WTC11 (cell line): ENCODE results near the gene MYORG. TPM values are rescaled to one million over a fixed set of nuclear protein-coding genes. Genes with fewer than 3 reads are reported as not detected.

Experiments
- ATAC-seq: fragments of 200-7000 bp; cut with Tn5 transposase; 2 replicates; pipeline ENCODE4 v1.10.0; 2021; ENCODE audit warnings: mild to moderate bottlenecking, moderate library complexity
- CTCF ChIA-PET: fragments of 300-600 bp; sonication (Branson Sonifier 250); formaldehyde crosslinking; loops from one replicate; lab custom pipeline; 2021; ENCODE audit warnings: antibody characterized with exemption; lab: Charles Lee
- POLR2A ChIA-PET: fragments of 350-600 bp; sonication (Branson Sonifier 250); formaldehyde crosslinking; loops from one replicate; lab custom pipeline; 2021; ENCODE audit warnings: antibody characterized with exemption; lab: Charles Lee
- DNase-seq: peaks from one replicate; pipeline ENCODE4 v3.0.0; 2021; ENCODE audit warnings: low spot score
- H3K27ac Mint-ChIP-seq: 2 replicates; pipeline ENCODE4 v1.8.0; 2021; ENCODE audit warnings: mixed read lengths
- H3K27me3 Mint-ChIP-seq: 2 replicates; pipeline ENCODE4 v1.8.0; 2021; ENCODE audit warnings: low read depth, mild to moderate bottlenecking, moderate library complexity, mixed read lengths
- H3K36me3 Mint-ChIP-seq: 2 replicates; pipeline ENCODE4 v1.8.0; 2021; ENCODE audit warnings: mixed read lengths
- H3K4me1 Mint-ChIP-seq: 2 replicates; pipeline ENCODE4 v1.8.0; 2022; ENCODE audit warnings: mixed read lengths
- H3K4me3 Mint-ChIP-seq: 2 replicates; pipeline ENCODE4 v1.8.0; 2021; ENCODE audit warnings: mild to moderate bottlenecking, moderate library complexity, mixed read lengths
- H3K9me3 Mint-ChIP-seq: 2 replicates; pipeline ENCODE4 v1.8.0; 2021; ENCODE audit warnings: mixed read lengths
- CREM ChIP-seq: sonication (generic); formaldehyde crosslinking; IDR thresholded peaks from 2 replicates; pipeline ENCODE4 v1.8.1; 2022; ENCODE audit warnings: mild to moderate bottlenecking, missing genetic modification reagents, moderate library complexity
- EMX1 ChIP-seq: fragments of 250-450 bp; sonication (Bioruptor Pico); IDR thresholded peaks from 2 replicates; pipeline ENCODE4 v1.8.0; 2021; ENCODE audit warnings: mild to moderate bottlenecking
- ERG ChIP-seq: fragments of 250-450 bp; sonication (Bioruptor Pico); IDR thresholded peaks from 2 replicates; pipeline ENCODE4 v1.8.0; 2021; ENCODE audit warnings: mild to moderate bottlenecking
- FOXP1 ChIP-seq: sonication (generic); formaldehyde crosslinking; IDR thresholded peaks from 2 replicates; pipeline ENCODE4 v1.8.0; 2022; ENCODE audit warnings: missing genetic modification reagents, mild to moderate bottlenecking, moderate library complexity, borderline replicate concordance
- FOXP4 ChIP-seq: sonication (generic); formaldehyde crosslinking; IDR thresholded peaks from 2 replicates; pipeline ENCODE4 v1.8.0; 2022; ENCODE audit warnings: mild to moderate bottlenecking, missing genetic modification reagents
- IRF2 ChIP-seq: sonication (generic); formaldehyde crosslinking; IDR thresholded peaks from 2 replicates; pipeline ENCODE4 v1.8.0; 2022; ENCODE audit warnings: low read depth, missing genetic modification reagents, borderline replicate concordance
- JAZF1 ChIP-seq: fragments of 250-450 bp; sonication (Bioruptor Pico); IDR thresholded peaks from 2 replicates; pipeline ENCODE4 v1.9.0; 2021; ENCODE audit warnings: moderate library complexity, mild to moderate bottlenecking, inconsistent platforms
- JUN ChIP-seq: sonication (generic); formaldehyde crosslinking; IDR thresholded peaks from 2 replicates; pipeline ENCODE4 v1.8.0; 2023; ENCODE audit warnings: mild to moderate bottlenecking, missing genetic modification reagents
- NFATC4 ChIP-seq: fragments of 250-450 bp; sonication (Bioruptor Pico); IDR thresholded peaks from 2 replicates; pipeline ENCODE4 v1.9.0; 2021; ENCODE audit warnings: mild to moderate bottlenecking
- NFYB ChIP-seq: sonication (generic); formaldehyde crosslinking; conservative IDR thresholded peaks from 2 replicates; pipeline ENCODE4 v1.8.0; 2022; ENCODE audit warnings: low read depth, missing genetic modification reagents
- NR3C1 ChIP-seq: sonication (generic); formaldehyde crosslinking; conservative IDR thresholded peaks from 2 replicates; pipeline ENCODE4 v1.8.1; 2023; ENCODE audit warnings: low read depth, mild to moderate bottlenecking, missing genetic modification reagents
- PRRX2 ChIP-seq: fragments of 250-450 bp; sonication (Bioruptor Pico); IDR thresholded peaks from 2 replicates; pipeline ENCODE4 v1.8.0; 2021; ENCODE audit warnings: mild to moderate bottlenecking
- SMAD4 ChIP-seq: sonication (generic); formaldehyde crosslinking; IDR thresholded peaks from 2 replicates; pipeline ENCODE4 v1.8.0; 2022; ENCODE audit warnings: mild to moderate bottlenecking, missing genetic modification reagents
- TEAD4 ChIP-seq: sonication (generic); formaldehyde crosslinking; IDR thresholded peaks from 2 replicates; pipeline ENCODE4 v1.8.0; 2022; ENCODE audit warnings: mild to moderate bottlenecking, missing genetic modification reagents
- ZBTB43 ChIP-seq: sonication (generic); formaldehyde crosslinking; IDR thresholded peaks from 2 replicates; pipeline ENCODE4 v1.8.1; 2023; ENCODE audit warnings: mild to moderate bottlenecking, missing genetic modification reagents
- ZNF317 ChIP-seq: sonication (generic); formaldehyde crosslinking; IDR thresholded peaks from 2 replicates; pipeline ENCODE4 v1.8.1; 2023; ENCODE audit warnings: low read depth, mild to moderate bottlenecking, moderate library complexity, missing genetic modification reagents, borderline replicate concordance
- ZNF396 ChIP-seq: fragments of 250-450 bp; sonication (Bioruptor Pico); IDR thresholded peaks from 2 replicates; pipeline ENCODE4 v1.8.0; 2021; ENCODE audit warnings: mild to moderate bottlenecking, moderate library complexity, borderline replicate concordance
- ZSCAN18 ChIP-seq: fragments of 250-450 bp; sonication (Bioruptor Pico); IDR thresholded peaks from 2 replicates; pipeline ENCODE4 v2.1.2; 2022; ENCODE audit warnings: mild to moderate bottlenecking, moderate library complexity
- total RNA-seq: library from RNA; stranded (reverse); gene quantifications from 3 replicates; pipeline ENCODE4 v1.2.3, GENCODE V29; 2021

Gene MYORG
- total RNA-seq, 1 experiment from 2014 or later: 18.9 TPM

DNA sequence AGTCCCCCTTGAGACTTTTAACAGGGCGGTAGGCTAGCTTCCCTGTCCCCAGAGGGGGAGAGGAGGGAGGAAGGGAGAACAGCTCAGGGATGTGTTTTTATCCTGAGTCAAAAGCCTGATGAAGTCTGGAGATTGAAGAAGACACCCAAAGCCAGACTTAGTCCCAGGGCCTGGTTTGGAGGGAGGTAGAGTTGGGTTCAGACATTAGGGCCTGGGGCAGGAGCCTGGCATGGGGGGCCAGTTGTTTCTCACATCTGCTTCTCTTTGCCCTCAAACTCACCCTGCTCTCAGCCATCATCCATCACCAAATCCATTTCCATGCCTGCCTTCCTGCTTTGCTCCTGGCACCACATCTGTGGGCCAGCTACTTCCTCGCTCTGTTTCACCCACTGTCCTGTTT, 2.9 kb downstream of the MYORG start:
- Mint-ChIP-seq H3K36me3 (peaks cover 22% of the 10 kb centered on the region), H3K27me3 (peaks cover 9% of the 10 kb centered on the region), H3K27ac (no peak overlapping the region), H3K4me3 (no peak overlapping the region), H3K9me3 (peaks cover 4% of the 10 kb centered on the region), H3K4me1 (peaks cover 24% of the 10 kb centered on the region)
- ChIA-PET CTCF (interaction anchor here (1.0 to 4.8 kb wide), 2 partner anchors 30 to 117 kb away, joined by 4 to 33 read pairs; no protein-coding TSS in a partner anchor), POLR2A (interaction anchor here (1.1 kb wide), 1 partner anchor 39 kb away, joined by 4 read pairs; no protein-coding TSS in a partner anchor)
- TF ChIP-seq CREM (CRISPR knock-in tag) (no peak), ZNF396 (CRISPR knock-in tag) (no peak), JAZF1 (no peak), NFATC4 (no peak), ZSCAN18 (CRISPR knock-in tag) (no peak), EMX1 (CRISPR knock-in tag) (no peak), SMAD4 (CRISPR knock-in tag) (no peak), NR3C1 (CRISPR knock-in tag) (no peak), JUN (CRISPR knock-in tag) (no peak), NFYB (no peak), ZBTB43 (CRISPR knock-in tag) (no peak), TEAD4 (no peak), ERG (CRISPR knock-in tag) (no peak), PRRX2 (CRISPR knock-in tag) (no peak)
- ATAC-seq (no peak), DNase-seq (no peak)

DNA sequence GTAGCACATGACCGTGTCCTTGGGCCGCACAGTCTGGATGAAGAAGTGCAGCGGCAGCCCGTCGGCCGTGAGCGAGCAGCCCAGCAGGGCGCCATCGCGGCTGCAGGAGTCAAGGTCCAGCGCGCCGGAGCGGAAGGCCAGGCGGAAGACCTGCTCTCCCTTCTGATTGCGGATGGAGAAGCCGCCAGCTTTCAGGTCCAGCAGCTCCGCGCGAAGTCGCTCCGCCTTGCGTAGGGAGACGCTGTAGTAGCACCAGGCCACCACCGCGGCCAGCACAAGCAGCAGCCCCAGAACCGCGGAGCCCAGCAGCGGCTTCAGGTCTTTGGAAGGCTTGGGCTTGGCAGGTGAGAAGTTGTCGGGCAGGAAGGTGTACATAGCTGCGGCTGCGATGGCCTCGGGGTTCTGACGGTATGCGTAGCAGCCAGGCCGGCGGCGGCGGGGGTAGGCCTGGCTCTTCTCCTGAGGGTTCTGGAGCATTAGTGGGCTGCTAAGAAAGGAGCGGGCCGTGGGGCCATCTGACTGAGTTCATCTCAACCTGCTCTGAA, 4.2 kb downstream of the MYORG start:
- Mint-ChIP-seq H3K9me3 (peaks cover 14% of the 10 kb centered on the region), H3K27ac (no peak overlapping the region), H3K27me3 (no peaks in the 10 kb centered on the region; the same call in 1 of the 2 replicates), H3K36me3 (peaks cover 33% of the 10 kb centered on the region), H3K4me3 (no peak overlapping the region), H3K4me1 (peaks cover 24% of the 10 kb centered on the region)
- TF ChIP-seq IRF2 (CRISPR knock-in tag): no peak
- no peak for TF ChIP-seq FOXP4
- TF ChIP-seq FOXP1 (CRISPR knock-in tag): 0 out of 2 replicates have a peak, but pooled peaks have one; percentile 18
- no peak for TF ChIP-seq ZNF317 (CRISPR knock-in tag)
- POLR2A ChIA-PET: no interaction called here
- CTCF ChIA-PET: interaction anchor here (0.5 to 1.7 kb wide), 8 partner anchors 8 to 559 kb away, joined by 3 to 6 read pairs (median 3); no protein-coding TSS in a partner anchor
- ATAC-seq (no peak), DNase-seq (peak; percentile 60)
